ENCODE measurements around the gene HSDL1. TPM values are rescaled to one million over a fixed set of nuclear protein-coding genes. Genes with fewer than 3 reads are reported as not detected.

The HSDL1 gene
- total RNA-seq, 1 experiment from 2014 or later: 35.8 TPM

- H3K27me3 ChIP-seq (ENCODE audit: insufficient read depth, low read length): no peaks in the 10 kb centered on the region
- H3K4me1 ChIP-seq (ENCODE audit: control insufficient read depth in 1 of 2, insufficient read depth in 2 of 2, low read length in 2 of 2): peaks cover 5 to 10% of the 10 kb centered on the region in 2 experiments; a peak in 2 of 4 replicates
- H2AFZ ChIP-seq (ENCODE audit: low read depth, low read length, poor library complexity, severe bottlenecking): no peak overlapping the region
- H3K79me2 ChIP-seq (ENCODE audit: insufficient read depth, low read length): peaks cover 98% of the 10 kb centered on the region
- no peak overlapping the region for H3K9ac ChIP-seq (ENCODE audit: low read length)
- RAD21 ChIA-PET (ENCODE audit: low non-redundant PET in 1 of 2, low total read pairs in 2 of 2, uncharacterized antibody in 2 of 2, unreplicated experiment in 2 of 2): no interaction called here
- POLR2A ChIA-PET: no interaction called here
- DNase-seq (ENCODE audit: low read depth, low spot score) (no peak), ATAC-seq (no peak)
- no peak overlapping the region for H3K27ac ChIP-seq (ENCODE audit: low read depth, low read length)
- peaks cover 3% of the 10 kb centered on the region; the same call in 1 of the 2 replicates for H4K20me1 ChIP-seq (ENCODE audit: insufficient read depth)
- H3K4me2 ChIP-seq (ENCODE audit: low read length): no peak overlapping the region
- BruUV-seq (replicated peaks): no TSS peak
- TF ChIP-seq REST (IDR thresholded peaks at IDR 0.05; ENCODE audit: low read depth) (no peak), EGR1 (IDR thresholded peaks at IDR 0.05; ENCODE audit: low read depth) (no peak), CBX3 (IDR thresholded peaks at IDR 0.05; ENCODE audit: low read depth) (no peak), POLR2AphosphoS5 (IDR thresholded peaks at IDR 0.05; ENCODE audit: low read depth, low read length) (no peak), ZBTB33 (IDR thresholded peaks at IDR 0.05; ENCODE audit: extremely low read depth, insufficient replicate concordance, low read length) (no peak), ZFX (IDR thresholded peaks at IDR 0.05) (no peak), SIN3A (IDR thresholded peaks at IDR 0.05; ENCODE audit: low read depth) (no peak), SRF (IDR thresholded peaks at IDR 0.05; ENCODE audit: low read depth) (no peak), POLR2A (IDR thresholded peaks at IDR 0.05; ENCODE audit: borderline replicate concordance, extremely low read depth, insufficient read depth, insufficient read length) (no peak), CEBPB (IDR thresholded peaks at IDR 0.05; ENCODE audit: low read depth) (no peak), MAX (IDR thresholded peaks at IDR 0.05) (no peak), SP1 (IDR thresholded peaks at IDR 0.05; ENCODE audit: low read depth) (no peak), ELF1 (IDR thresholded peaks at IDR 0.05; ENCODE audit: borderline replicate concordance, low read depth) (no peak), TCF7L2 (IDR thresholded peaks at IDR 0.05; ENCODE audit: borderline replicate concordance, extremely low read depth, insufficient read depth, insufficient read length) (no peak), JUND (IDR thresholded peaks at IDR 0.05) (no peak), FOSL1 (IDR thresholded peaks at IDR 0.05; ENCODE audit: low read depth) (no peak), EZH2phosphoT487 (IDR thresholded peaks at IDR 0.05; ENCODE audit: borderline replicate concordance) (no peak), ATF3 (IDR thresholded peaks at IDR 0.05) (no peak), CTCF (IDR thresholded peaks at IDR 0.05 in 2 of 3, conservative IDR thresholded peaks at IDR 0.05 in 1 of 3; ENCODE audit: borderline replicate concordance in 1 of 3, insufficient read depth in 1 of 3, low read depth in 2 of 3, low read length in 2 of 3) (no peak), YY1 (IDR thresholded peaks at IDR 0.05; ENCODE audit: extremely low read depth, insufficient replicate concordance, low read depth, low read length) (no peak)
- H3K9me2 ChIP-seq (ENCODE audit: insufficient read depth): no peaks in the 10 kb centered on the region
- intact Hi-C loops (cut with micrococcal nuclease): no loop called here
- no peak overlapping the region for H3K4me3 ChIP-seq (replicated peaks in 1 of 2; ENCODE audit: low read depth in 1 of 2, low read length in 2 of 2)
- CTCF ChIA-PET: interaction anchor here (1.8 kb wide), 1 partner anchor 9 kb away, joined by 4 read pairs; the partner anchor contains the start of gene MBTPS1
- no peaks in the 10 kb centered on the region for H3K9me3 ChIP-seq (ENCODE audit: control insufficient read depth in 1 of 2, insufficient read depth in 1 of 2, low read depth in 1 of 2, low read length in 2 of 2)
- H3K36me3 ChIP-seq (ENCODE audit: control insufficient read depth in 1 of 2, insufficient read depth in 2 of 2, low read length in 2 of 2): no peaks in the 10 kb centered on the region; a peak in 1 of 4 replicates
Observed at GRCh38 chr16:84107921-84108320, 37.1 kb downstream of the HSDL1 start.

All from HCT116 (cell line).